Measurements from ENCODE around the gene PPP1R8. TPM values are rescaled to one million over a fixed set of nuclear protein-coding genes. Genes with fewer than 3 reads are reported as not detected.

PPP1R8 gene
- total RNA-seq, 4 donors from 2014 or later: 15.1 to 32.9 (median 28.0) TPM

GRCh38 chr1:27873671-27874384 lies 43.2 kb downstream of the PPP1R8 start:
- 73 to 83% methylated on average over 3 to 16 of the region's 16 CpGs for WGBS, 2 donors (ENCODE audit: low coverage in 1 of 2)
- Histone ChIP-seq H3K27ac (peak overlapping the region; percentile 70 to 85 (median 78)), H3K27me3 (no peaks in the 10 kb centered on the region), H3K4me3 (peak overlapping the region in 3 of 4 donors; percentile 43 to 68 (median 64)), H3K4me1 (peaks cover 0 to 10% (median 9%) of the 10 kb centered on the region in 4 donors), H3K9me3 (no peaks in the 10 kb centered on the region), H3K36me3 (no peaks in the 10 kb centered on the region)
- intact Hi-C loops (cut with DNase I; ENCODE audit: low total_unique reads): no loop called here
- TF ChIP-seq EP300 (IDR thresholded peaks at IDR 0.05; ENCODE audit: low read depth) (no peak), POLR2AphosphoS5 (IDR thresholded peaks at IDR 0.05) (no peak), POLR2A (IDR thresholded peaks at IDR 0.05) (peak; percentile 6)
- in situ Hi-C loops (cut with MboI; ENCODE audit: low pct_ligation_motif_present in 1 of 4, low pct_unique_long_range_greater_than_20kb in 1 of 4, low sequenced_read_pairs in 3 of 4): loop anchor here in 2 of 4 donors (25.0 kb wide), 2 partner anchors 113 to 338 kb away; no protein-coding TSS in a partner anchor
- DNase-seq: peak; percentile 47

- H3K27ac ChIP-seq: peak overlapping the region; percentile 70 to 85 (median 78)
- no peaks in the 10 kb centered on the region for H3K27me3 ChIP-seq
- no peaks in the 10 kb centered on the region for H3K9me3 ChIP-seq
- TF ChIP-seq POLR2A (IDR thresholded peaks at IDR 0.05) (no peak), POLR2AphosphoS5 (IDR thresholded peaks at IDR 0.05) (peak in 1 of 3 donors; percentile 3), EP300 (IDR thresholded peaks at IDR 0.05; ENCODE audit: low read depth) (no peak), CTCF (IDR thresholded peaks at IDR 0.05) (no peak)
- no peak overlapping the region for H3K4me3 ChIP-seq
- in situ Hi-C loops (cut with MboI; ENCODE audit: low pct_ligation_motif_present in 1 of 4, low pct_unique_long_range_greater_than_20kb in 1 of 4, low sequenced_read_pairs in 3 of 4) (no loop called here), intact Hi-C loops (cut with DNase I; ENCODE audit: low total_unique reads) (no loop called here)
- 83% methylated on average over 18 of the region's 18 CpGs; no CpG with 5 or more reads in 1 of the 2 donors for WGBS, 2 donors (ENCODE audit: low coverage in 1 of 2)
- no peak for DNase-seq
- no peaks in the 10 kb centered on the region for H3K36me3 ChIP-seq
- H3K4me1 ChIP-seq: peaks cover 0 to 10% (median 9%) of the 10 kb centered on the region in 4 donors
Measured at GRCh38 chr1:27876341-27877114, 45.9 kb downstream of the PPP1R8 start.

GRCh38 chr1:27877115-27877416 lies 46.5 kb downstream of the PPP1R8 start:
- no peak overlapping the region for H3K4me3 ChIP-seq
- peaks cover 0 to 10% (median 9%) of the 10 kb centered on the region in 4 donors for H3K4me1 ChIP-seq
- WGBS, 2 donors (ENCODE audit: low coverage in 1 of 2): 96% methylated on average over 2 of the region's 2 CpGs; no CpG with 5 or more reads in 1 of the 2 donors
- no peak for DNase-seq
- no peaks in the 10 kb centered on the region for H3K36me3 ChIP-seq
- peak overlapping the region in 3 of 4 donors; percentile 14 to 85 (median 77) for H3K27ac ChIP-seq
- TF ChIP-seq CTCF (IDR thresholded peaks at IDR 0.05): no peak
- no peak for TF ChIP-seq EP300 (IDR thresholded peaks at IDR 0.05; ENCODE audit: low read depth)
- no peak for TF ChIP-seq POLR2A (IDR thresholded peaks at IDR 0.05)
- TF ChIP-seq POLR2AphosphoS5 (IDR thresholded peaks at IDR 0.05): no peak
- intact Hi-C loops (cut with DNase I; ENCODE audit: low total_unique reads) (no loop called here), in situ Hi-C loops (cut with MboI; ENCODE audit: low pct_ligation_motif_present in 1 of 4, low pct_unique_long_range_greater_than_20kb in 1 of 4, low sequenced_read_pairs in 3 of 4) (no loop called here)
- H3K9me3 ChIP-seq: no peaks in the 10 kb centered on the region
- H3K27me3 ChIP-seq: no peaks in the 10 kb centered on the region

- intact Hi-C loops (cut with DNase I; ENCODE audit: low total_unique reads) (no loop called here), in situ Hi-C loops (cut with MboI; ENCODE audit: low pct_ligation_motif_present in 1 of 4, low pct_unique_long_range_greater_than_20kb in 1 of 4, low sequenced_read_pairs in 3 of 4) (no loop called here)
- Histone ChIP-seq H3K4me1 (peaks cover 0 to 6% (median 4%) of the 10 kb centered on the region in 4 donors), H3K36me3 (no peaks in the 10 kb centered on the region), H3K9me3 (no peaks in the 10 kb centered on the region), H3K27me3 (no peaks in the 10 kb centered on the region), H3K27ac (peak overlapping the region in 1 of 4 donors; percentile 37), H3K4me3 (no peak overlapping the region)
- 62% methylated on average over 4 of the region's 4 CpGs; no CpG with 5 or more reads in 1 of the 2 donors for WGBS, 2 donors (ENCODE audit: low coverage in 1 of 2)
- no peak for DNase-seq
- TF ChIP-seq POLR2A (IDR thresholded peaks at IDR 0.05) (no peak), EP300 (IDR thresholded peaks at IDR 0.05; ENCODE audit: low read depth) (no peak), CTCF (IDR thresholded peaks at IDR 0.05) (no peak), POLR2AphosphoS5 (IDR thresholded peaks at IDR 0.05) (no peak)
Measured at GRCh38 chr1:27878039-27878438, 47.5 kb downstream of the PPP1R8 start.
